Thoracic aorta (tissue), 2 donors: ENCODE results near the gene PAX5. TPM values are rescaled to one million over a fixed set of nuclear protein-coding genes. Genes with fewer than 3 reads are reported as not detected.

Experiments
- ATAC-seq: fragments of 150-250 bp; one replicate; pipeline ENCODE4 v1.8.0; 2017; ENCODE audit warnings: low read depth; ENCODE audit not compliant: insufficient number of reproducible peaks, low FRiP score
- DNase-seq: peaks from one replicate; pipeline ENCODE4 v3.0.0-alpha.2; 2020; ENCODE audit warnings: low spot score
- H3K27ac ChIP-seq, 2 donors: fragments of 200-600 bp; sonication (generic); 1 replicate in 1 of 2; 2 replicates in 1 of 2; pipeline ENCODE4 v1.5.1; 2016; ENCODE audit warnings: mild to moderate bottlenecking in 2 of 2, moderate library complexity in 2 of 2
- H3K27me3 ChIP-seq: fragments of 200-600 bp; sonication (generic); replicated peaks from 2 replicates; pipeline ENCODE4 v1.6.0; 2016; ENCODE audit warnings: mild to moderate bottlenecking; ENCODE audit not compliant: insufficient read depth
- H3K36me3 ChIP-seq: fragments of 200-600 bp; sonication (generic); one replicate; pipeline ENCODE4 v1.5.1; 2016
- H3K4me1 ChIP-seq, 2 donors: fragments of 200-600 bp; sonication (generic); 1 replicate in 1 of 2; 2 replicates in 1 of 2; pipeline versions ENCODE4 v1.5.1 to v1.6.0; 2016; ENCODE audit warnings: low read depth in 2 of 2, mild to moderate bottlenecking in 1 of 2; ENCODE audit not compliant: control insufficient read depth in 1 of 2
- H3K4me3 ChIP-seq: fragments of 200-600 bp; sonication (generic); 2 replicates; pipeline ENCODE4 v1.5.1; 2016; ENCODE audit warnings: mild to moderate bottlenecking
- H3K9me3 ChIP-seq: fragments of 200-600 bp; sonication (generic); 2 replicates; pipeline ENCODE4 v1.5.1; 2016
- total RNA-seq, 2 donors: library from RNA; depleted of rRNA; stranded (reverse); fragments of >200 nt; gene quantifications; one replicate each; pipeline versions ENCODE4 v1.1.0 to v1.2.3, GENCODE V29; 2016
- TF ChIP-seq, protein P1 (sequence below): fragments of 200-600 bp; sonication (generic); IDR thresholded peaks from one replicate; pipeline ENCODE4 v1.5.1; 2019; ENCODE audit warnings: antibody characterized with exemption

Gene PAX5
- total RNA-seq, 2 donors from 2014 or later: 0.21 TPM; not detected in 1

DNA sequence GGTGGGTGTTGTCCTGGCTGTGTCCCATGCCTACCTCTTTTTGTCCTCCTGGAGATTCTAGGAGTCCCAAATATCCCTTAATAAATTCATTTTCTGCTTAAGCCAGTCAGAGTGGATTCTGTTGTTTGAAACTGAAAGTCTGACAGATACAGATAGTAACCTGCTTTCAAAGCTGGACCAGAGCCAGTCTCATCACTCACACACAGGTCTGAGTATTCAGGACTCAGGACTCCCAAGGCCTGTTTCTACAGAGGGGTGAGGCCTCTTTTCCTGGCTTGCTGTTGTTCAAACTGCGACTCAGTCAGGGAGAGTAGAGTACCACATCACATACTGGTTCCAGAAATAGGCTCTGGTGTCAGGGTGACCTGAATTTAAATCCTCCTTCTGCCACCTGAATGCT is 190.1 kb downstream of the PAX5 start:
- TF ChIP-seq, protein P1, sequence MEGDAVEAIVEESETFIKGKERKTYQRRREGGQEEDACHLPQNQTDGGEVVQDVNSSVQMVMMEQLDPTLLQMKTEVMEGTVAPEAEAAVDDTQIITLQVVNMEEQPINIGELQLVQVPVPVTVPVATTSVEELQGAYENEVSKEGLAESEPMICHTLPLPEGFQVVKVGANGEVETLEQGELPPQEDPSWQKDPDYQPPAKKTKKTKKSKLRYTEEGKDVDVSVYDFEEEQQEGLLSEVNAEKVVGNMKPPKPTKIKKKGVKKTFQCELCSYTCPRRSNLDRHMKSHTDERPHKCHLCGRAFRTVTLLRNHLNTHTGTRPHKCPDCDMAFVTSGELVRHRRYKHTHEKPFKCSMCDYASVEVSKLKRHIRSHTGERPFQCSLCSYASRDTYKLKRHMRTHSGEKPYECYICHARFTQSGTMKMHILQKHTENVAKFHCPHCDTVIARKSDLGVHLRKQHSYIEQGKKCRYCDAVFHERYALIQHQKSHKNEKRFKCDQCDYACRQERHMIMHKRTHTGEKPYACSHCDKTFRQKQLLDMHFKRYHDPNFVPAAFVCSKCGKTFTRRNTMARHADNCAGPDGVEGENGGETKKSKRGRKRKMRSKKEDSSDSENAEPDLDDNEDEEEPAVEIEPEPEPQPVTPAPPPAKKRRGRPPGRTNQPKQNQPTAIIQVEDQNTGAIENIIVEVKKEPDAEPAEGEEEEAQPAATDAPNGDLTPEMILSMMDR: no peak
- ATAC-seq (no peak), DNase-seq (no peak)
- Histone ChIP-seq H3K27me3 (no peaks in the 10 kb centered on the region), H3K27ac (no peak overlapping the region), H3K36me3 (no peaks in the 10 kb centered on the region), H3K4me1 (no peaks in the 10 kb centered on the region), H3K4me3 (no peak overlapping the region), H3K9me3 (no peaks in the 10 kb centered on the region)

DNA sequence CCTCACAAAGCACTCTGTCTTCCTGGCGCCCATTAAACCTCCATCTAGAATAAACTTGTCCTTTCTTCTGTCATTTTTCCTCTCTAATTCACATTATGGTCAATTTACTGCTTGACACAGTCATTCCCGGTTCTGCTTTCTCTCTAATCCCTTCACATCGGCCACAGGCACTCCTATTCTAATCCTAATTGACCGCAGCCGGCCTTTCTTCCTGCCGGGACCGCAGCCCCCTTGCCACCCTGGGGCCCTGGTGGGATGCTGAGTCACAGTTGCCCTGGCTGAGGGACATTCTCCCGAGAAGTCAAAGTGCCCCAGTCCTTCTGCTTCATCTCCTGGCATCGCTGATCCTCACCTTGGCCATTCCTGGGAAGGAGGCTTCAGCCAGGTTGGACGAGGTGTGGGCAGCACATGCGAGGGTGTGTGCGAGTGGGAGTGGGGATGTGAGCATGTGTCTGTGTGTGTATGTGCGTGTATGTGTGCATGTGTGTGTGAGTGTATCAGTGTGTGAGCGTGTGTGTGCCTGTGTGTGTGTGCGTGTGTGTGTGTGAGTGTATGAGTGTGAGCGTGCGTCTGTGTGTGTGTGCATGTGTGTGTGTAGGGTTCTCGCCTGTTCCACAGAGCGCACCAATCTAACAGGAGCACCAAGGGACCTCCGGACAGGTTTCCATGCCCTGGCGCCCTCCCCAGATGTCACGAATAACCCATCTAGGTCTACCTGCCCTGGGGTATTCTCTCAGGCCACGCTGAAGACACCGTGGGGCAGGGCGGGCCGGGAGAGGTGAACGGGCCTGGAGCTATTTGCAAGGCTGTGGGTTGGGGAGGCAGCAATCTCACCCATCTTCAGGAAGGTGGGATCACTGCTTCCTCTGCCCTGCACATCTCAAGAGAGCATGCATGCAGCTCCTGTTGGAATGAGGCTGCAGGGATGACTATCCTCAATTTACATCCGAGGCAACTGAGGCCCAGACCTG is 191.2 kb downstream of the PAX5 start:
- Histone ChIP-seq H3K4me1 (no peaks in the 10 kb centered on the region), H3K4me3 (no peak overlapping the region), H3K27me3 (no peaks in the 10 kb centered on the region), H3K9me3 (no peaks in the 10 kb centered on the region), H3K36me3 (no peaks in the 10 kb centered on the region), H3K27ac (no peak overlapping the region)
- ATAC-seq (no peak), DNase-seq (no peak)
- TF ChIP-seq, protein P1: no peak

DNA sequence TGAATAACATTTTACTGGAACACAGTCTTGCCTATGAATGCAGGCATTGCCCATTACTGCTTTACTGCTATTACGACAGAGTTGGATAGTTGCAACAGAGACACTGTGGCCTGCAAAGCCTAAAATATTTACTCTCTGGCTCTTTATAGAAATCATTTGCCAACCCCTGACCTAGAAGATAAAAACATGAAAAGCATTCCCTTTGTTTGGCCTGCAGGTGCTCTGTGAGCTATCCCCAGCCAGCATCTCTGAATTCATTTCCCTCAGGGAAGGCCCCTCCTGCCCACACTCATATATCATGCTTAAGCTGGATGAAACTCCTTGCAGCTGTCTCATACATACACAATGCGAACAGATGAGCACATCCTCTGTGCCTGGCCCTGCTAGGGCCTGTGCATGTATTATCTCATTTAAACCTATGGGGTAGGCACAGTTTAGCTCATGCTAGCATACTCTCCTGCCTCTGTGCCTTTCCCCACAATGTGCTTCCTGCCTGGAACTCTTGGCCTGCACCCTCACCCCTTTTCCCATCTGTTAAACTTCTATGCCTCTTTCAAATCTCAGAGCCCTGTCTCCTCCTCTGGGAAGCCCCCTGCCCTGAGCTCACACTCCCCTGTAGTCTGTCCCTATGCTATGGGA is 193.1 kb downstream of the PAX5 start:
- DNase-seq: no peak
- Histone ChIP-seq H3K4me3 (no peak overlapping the region), H3K4me1 (no peaks in the 10 kb centered on the region), H3K27ac (no peak overlapping the region), H3K36me3 (no peaks in the 10 kb centered on the region), H3K9me3 (no peaks in the 10 kb centered on the region), H3K27me3 (no peaks in the 10 kb centered on the region)
- no peak for ATAC-seq
- TF ChIP-seq, protein P1: no peak

DNA sequence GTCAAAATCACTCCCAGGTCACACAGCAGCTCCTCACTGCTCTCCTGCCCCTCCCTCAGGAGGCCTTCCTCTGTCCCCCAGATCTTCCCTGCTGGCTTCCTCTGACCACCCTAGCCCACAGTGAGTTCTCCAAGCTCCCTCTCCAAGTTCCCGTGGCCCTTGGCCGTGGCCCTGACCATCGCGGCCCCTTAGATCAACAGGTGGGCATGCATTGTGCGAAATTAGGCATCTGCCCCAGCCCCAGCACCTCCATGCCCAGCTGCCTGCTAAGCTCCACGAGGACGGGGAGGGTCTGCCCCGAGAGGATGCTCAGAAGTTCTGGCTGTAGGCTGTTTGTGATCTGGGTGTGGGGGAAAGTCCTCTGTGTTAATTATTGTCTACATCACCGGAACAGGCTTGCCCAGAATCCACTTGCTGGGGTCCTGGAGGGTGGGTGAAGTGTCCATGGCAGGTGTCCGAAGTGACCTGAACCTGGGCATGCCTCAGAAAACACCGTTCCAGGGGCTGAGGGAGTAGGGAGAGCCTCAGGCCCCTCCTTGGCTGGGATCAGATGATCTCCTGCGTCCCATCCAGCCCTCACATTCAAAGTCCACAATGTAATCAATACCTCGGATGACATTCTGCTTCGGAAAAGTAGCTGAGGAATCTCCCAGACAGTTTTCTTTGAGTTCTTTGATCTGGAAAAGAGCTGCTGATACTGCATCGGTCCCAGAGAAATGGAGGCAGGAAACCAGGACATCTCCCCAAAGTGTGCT is 194.8 kb downstream of the PAX5 start:
- H3K36me3 ChIP-seq: no peaks in the 10 kb centered on the region
- ATAC-seq (no peak), DNase-seq (no peak)
- H3K4me3 ChIP-seq: no peak overlapping the region
- no peaks in the 10 kb centered on the region for H3K9me3 ChIP-seq
- no peaks in the 10 kb centered on the region for H3K27me3 ChIP-seq
- H3K4me1 ChIP-seq: no peaks in the 10 kb centered on the region
- H3K27ac ChIP-seq: no peak overlapping the region
- TF ChIP-seq, protein P1: no peak
